ENCODE data around the gene HNRNPAB. TPM values are rescaled to one million over a fixed set of nuclear protein-coding genes. Genes with fewer than 3 reads are reported as not detected.

The HNRNPAB gene
- total RNA-seq, 1 donor from 2014 or later = 199 TPM

DNA sequence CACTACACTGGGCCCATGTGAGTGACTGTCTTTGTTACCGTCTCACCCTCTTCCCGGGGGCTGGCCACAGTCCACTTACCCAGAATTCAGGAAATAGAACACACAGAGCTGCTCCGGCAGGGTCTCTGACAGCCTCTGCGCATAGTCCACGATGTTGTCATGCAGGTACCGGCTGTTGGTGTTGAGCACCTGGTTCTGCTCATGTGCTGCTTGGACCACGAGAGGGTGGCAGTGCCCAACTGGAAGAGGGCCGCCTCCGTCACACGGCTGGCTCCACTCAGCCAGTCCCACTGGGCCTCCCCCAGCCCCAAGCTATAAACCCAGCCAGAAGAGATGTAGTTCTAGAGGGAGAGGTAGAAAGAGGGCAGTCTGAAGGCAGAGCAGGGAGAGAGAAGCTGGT is 25.5 kb downstream of the HNRNPAB start:
- peaks cover 26% of the 10 kb centered on the region for H3K4me1 ChIP-seq (ENCODE audit: insufficient read depth, low read length)
- no peak overlapping the region for H3K27ac ChIP-seq (ENCODE audit: low read depth, low read length)
- FAIRE-seq = no peak
- no peak overlapping the region for H2AFZ ChIP-seq (ENCODE audit: low read depth, low read length)
- H3K4me3 ChIP-seq (ENCODE audit: insufficient read depth, low read depth, low read length) = no peak overlapping the region
- H3K36me3 ChIP-seq (ENCODE audit: insufficient read depth, low read length) = peaks cover 20% of the 10 kb centered on the region
- H3K4me1 Mint-ChIP-seq (ENCODE audit: low read depth, unreplicated experiment) = peaks cover 18% of the 10 kb centered on the region
- peak overlapping the region; percentile 97 for H3K4me2 ChIP-seq (ENCODE audit: low read length)
- no peak for DNase-seq (ENCODE audit: low read depth)
- H3K9me3 ChIP-seq (ENCODE audit: insufficient read depth, low read depth, low read length) = peaks cover 8% of the 10 kb centered on the region
- H3K27me3 ChIP-seq (ENCODE audit: insufficient read depth, low read length) = no peaks in the 10 kb centered on the region
- H3K27ac Mint-ChIP-seq (ENCODE audit: unreplicated experiment) = no peak overlapping the region
- H4K20me1 ChIP-seq (ENCODE audit: insufficient read depth, low read length) = peaks cover 51% of the 10 kb centered on the region
- H3K36me3 Mint-ChIP-seq (ENCODE audit: low read depth, unreplicated experiment) = peaks cover 41% of the 10 kb centered on the region
- TF ChIP-seq EZH2 (IDR thresholded peaks at IDR 0.05; ENCODE audit: insufficient read depth, low read length) = no peak
- TF ChIP-seq, protein P1, sequence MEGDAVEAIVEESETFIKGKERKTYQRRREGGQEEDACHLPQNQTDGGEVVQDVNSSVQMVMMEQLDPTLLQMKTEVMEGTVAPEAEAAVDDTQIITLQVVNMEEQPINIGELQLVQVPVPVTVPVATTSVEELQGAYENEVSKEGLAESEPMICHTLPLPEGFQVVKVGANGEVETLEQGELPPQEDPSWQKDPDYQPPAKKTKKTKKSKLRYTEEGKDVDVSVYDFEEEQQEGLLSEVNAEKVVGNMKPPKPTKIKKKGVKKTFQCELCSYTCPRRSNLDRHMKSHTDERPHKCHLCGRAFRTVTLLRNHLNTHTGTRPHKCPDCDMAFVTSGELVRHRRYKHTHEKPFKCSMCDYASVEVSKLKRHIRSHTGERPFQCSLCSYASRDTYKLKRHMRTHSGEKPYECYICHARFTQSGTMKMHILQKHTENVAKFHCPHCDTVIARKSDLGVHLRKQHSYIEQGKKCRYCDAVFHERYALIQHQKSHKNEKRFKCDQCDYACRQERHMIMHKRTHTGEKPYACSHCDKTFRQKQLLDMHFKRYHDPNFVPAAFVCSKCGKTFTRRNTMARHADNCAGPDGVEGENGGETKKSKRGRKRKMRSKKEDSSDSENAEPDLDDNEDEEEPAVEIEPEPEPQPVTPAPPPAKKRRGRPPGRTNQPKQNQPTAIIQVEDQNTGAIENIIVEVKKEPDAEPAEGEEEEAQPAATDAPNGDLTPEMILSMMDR (IDR thresholded peaks at IDR 0.05; ENCODE audit: insufficient read depth, low read depth, low read length) = no peak
- H3K9me3 Mint-ChIP-seq (ENCODE audit: unreplicated experiment) = peaks cover 15% of the 10 kb centered on the region
- no peak overlapping the region for H3K9ac ChIP-seq (ENCODE audit: low read length)
- H3K79me2 ChIP-seq (ENCODE audit: insufficient read depth, low read length) = peaks cover 43% of the 10 kb centered on the region
- H3K4me3 Mint-ChIP-seq (ENCODE audit: unreplicated experiment) = peak overlapping the region; percentile 45
- no peaks in the 10 kb centered on the region for H3K27me3 Mint-ChIP-seq (ENCODE audit: low read depth, unreplicated experiment)

DNA sequence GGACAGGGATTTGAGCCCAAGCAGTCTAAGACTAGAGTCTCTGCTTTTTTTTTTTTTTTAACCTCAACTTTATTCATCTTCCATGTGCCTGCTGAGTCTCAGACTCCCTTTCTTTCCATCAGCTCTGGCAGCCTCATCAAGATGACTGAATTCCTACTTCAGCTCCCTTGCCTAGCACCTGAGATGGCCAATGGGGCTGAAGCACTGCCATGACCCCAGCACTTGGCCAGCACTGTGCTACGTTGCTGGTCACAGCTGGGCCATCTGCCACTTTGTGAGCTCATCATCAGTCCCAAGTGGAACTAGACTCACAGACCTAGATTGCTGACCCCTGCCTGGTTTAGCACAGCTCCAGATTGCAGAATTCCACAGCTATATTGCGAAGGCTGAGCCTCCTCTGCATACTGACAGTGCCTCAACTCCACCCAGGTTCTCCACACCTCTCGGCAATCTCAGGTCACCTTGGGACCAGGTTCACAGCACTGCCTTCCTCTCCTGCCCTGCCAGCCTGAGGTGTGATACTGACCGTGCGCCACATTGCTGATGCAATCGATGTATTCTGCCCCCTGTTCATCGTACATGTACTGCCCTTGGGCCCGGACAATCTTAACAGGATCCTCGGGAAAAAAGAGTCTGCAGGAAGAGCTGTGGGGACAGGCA is 26.7 kb downstream of the HNRNPAB start:
- Histone ChIP-seq H3K4me2 (ENCODE audit: low read length) (peak overlapping the region; percentile 97), H3K27ac (ENCODE audit: low read depth, low read length) (no peak overlapping the region), H3K79me2 (ENCODE audit: insufficient read depth, low read length) (peaks cover 40% of the 10 kb centered on the region), H4K20me1 (ENCODE audit: insufficient read depth, low read length) (peaks cover 41% of the 10 kb centered on the region), H3K27me3 (ENCODE audit: insufficient read depth, low read length) (no peaks in the 10 kb centered on the region), H3K4me1 (ENCODE audit: insufficient read depth, low read length) (peaks cover 26% of the 10 kb centered on the region), H3K9me3 (ENCODE audit: insufficient read depth, low read depth, low read length) (peaks cover 8% of the 10 kb centered on the region), H2AFZ (ENCODE audit: low read depth, low read length) (no peak overlapping the region), H3K9ac (ENCODE audit: low read length) (peak overlapping the region; percentile 86), H3K4me3 (ENCODE audit: insufficient read depth, low read depth, low read length) (peak overlapping the region; percentile 83), H3K36me3 (ENCODE audit: insufficient read depth, low read length) (peaks cover 15% of the 10 kb centered on the region)
- peaks cover 11% of the 10 kb centered on the region for H3K9me3 Mint-ChIP-seq (ENCODE audit: unreplicated experiment)
- H3K4me1 Mint-ChIP-seq (ENCODE audit: low read depth, unreplicated experiment) = peaks cover 18% of the 10 kb centered on the region
- H3K27me3 Mint-ChIP-seq (ENCODE audit: low read depth, unreplicated experiment) = no peaks in the 10 kb centered on the region
- DNase-seq (ENCODE audit: low read depth) (peak; percentile 24), FAIRE-seq (no peak)
- H3K27ac Mint-ChIP-seq (ENCODE audit: unreplicated experiment) = peak overlapping the region; percentile 43
- TF ChIP-seq EZH2 (IDR thresholded peaks at IDR 0.05; ENCODE audit: insufficient read depth, low read length) = no peak
- TF ChIP-seq, protein P1 (IDR thresholded peaks at IDR 0.05; ENCODE audit: insufficient read depth, low read depth, low read length) = no peak
- H3K36me3 Mint-ChIP-seq (ENCODE audit: low read depth, unreplicated experiment) = peaks cover 37% of the 10 kb centered on the region
- H3K4me3 Mint-ChIP-seq (ENCODE audit: unreplicated experiment) = peak overlapping the region; percentile 80

DNA sequence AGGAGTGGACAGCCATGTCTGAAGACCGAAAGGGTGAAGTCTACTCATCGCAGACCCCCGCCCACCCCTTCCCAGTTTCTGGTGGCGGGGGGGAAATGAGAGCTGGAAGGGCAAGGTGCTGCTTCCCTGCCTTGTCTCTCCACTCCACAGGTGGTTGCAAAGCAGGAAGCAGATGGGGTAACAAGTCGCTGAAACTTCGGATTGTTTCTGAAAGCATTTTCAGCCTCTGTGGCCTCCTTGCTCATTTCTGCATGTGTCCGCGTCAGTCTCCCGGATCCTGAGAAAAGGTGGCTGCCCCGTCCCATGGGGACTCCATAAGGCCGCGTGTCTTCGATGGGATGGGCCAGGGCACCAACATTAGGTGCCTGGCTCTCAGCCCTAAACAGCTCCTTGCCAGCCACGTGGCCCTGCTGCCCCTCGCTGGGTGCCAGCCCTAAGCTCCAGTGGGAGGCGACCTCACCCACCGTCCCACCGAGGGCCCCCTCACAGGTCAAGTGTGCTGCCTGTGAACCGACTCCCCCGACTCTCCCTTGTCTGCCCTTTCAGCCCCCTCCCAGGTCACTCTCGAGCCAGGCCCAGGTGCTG is 27.3 kb downstream of the HNRNPAB start:
- Histone ChIP-seq H3K27ac (ENCODE audit: low read depth, low read length) (peak overlapping the region; percentile 68), H4K20me1 (ENCODE audit: insufficient read depth, low read length) (peaks cover 41% of the 10 kb centered on the region), H3K4me3 (ENCODE audit: insufficient read depth, low read depth, low read length) (peak overlapping the region; percentile 83), H3K27me3 (ENCODE audit: insufficient read depth, low read length) (no peaks in the 10 kb centered on the region), H3K9me3 (ENCODE audit: insufficient read depth, low read depth, low read length) (peaks cover 8% of the 10 kb centered on the region), H3K9ac (ENCODE audit: low read length) (peak overlapping the region; percentile 86), H3K79me2 (ENCODE audit: insufficient read depth, low read length) (peaks cover 40% of the 10 kb centered on the region), H3K36me3 (ENCODE audit: insufficient read depth, low read length) (peaks cover 15% of the 10 kb centered on the region), H3K4me1 (ENCODE audit: insufficient read depth, low read length) (peaks cover 26% of the 10 kb centered on the region), H2AFZ (ENCODE audit: low read depth, low read length) (peak overlapping the region; percentile 93), H3K4me2 (ENCODE audit: low read length) (peak overlapping the region; percentile 97)
- TF ChIP-seq EZH2 (IDR thresholded peaks at IDR 0.05; ENCODE audit: insufficient read depth, low read length) = no peak
- TF ChIP-seq, protein P1 (IDR thresholded peaks at IDR 0.05; ENCODE audit: insufficient read depth, low read depth, low read length) = no peak
- no peak for DNase-seq (ENCODE audit: low read depth)
- Mint-ChIP-seq H3K27ac (ENCODE audit: unreplicated experiment) (peak overlapping the region; percentile 43), H3K27me3 (ENCODE audit: low read depth, unreplicated experiment) (no peaks in the 10 kb centered on the region), H3K4me3 (ENCODE audit: unreplicated experiment) (peak overlapping the region; percentile 80), H3K9me3 (ENCODE audit: unreplicated experiment) (peaks cover 9% of the 10 kb centered on the region), H3K36me3 (ENCODE audit: low read depth, unreplicated experiment) (peaks cover 31% of the 10 kb centered on the region), H3K4me1 (ENCODE audit: low read depth, unreplicated experiment) (peaks cover 18% of the 10 kb centered on the region)
- no peak for FAIRE-seq
